K562 (cell line): ENCODE measurements around the gene SH3PXD2B. TPM values are rescaled to one million over a fixed set of nuclear protein-coding genes. Genes with fewer than 3 reads are reported as not detected.

Source experiments
- KAT2B ChIP-seq: IDR thresholded peaks from one replicate; pipeline ENCODE4 v1.6.1; 2012; ENCODE audit warnings: low read depth, mild to moderate bottlenecking, control low read depth, inconsistent platforms, low read length, moderate library complexity
- MBD2 ChIP-seq: sonication (generic); IDR thresholded peaks from 2 replicates; pipeline ENCODE4 v1.6.1; 2016; ENCODE audit warnings: low read depth, borderline replicate concordance
- NEUROD1 ChIP-seq: fragments of 150-350 bp; IDR thresholded peaks from 2 replicates; pipeline ENCODE4 v1.6.1; 2014; ENCODE audit warnings: borderline replicate concordance, low read length, low read depth; ENCODE audit not compliant: partially characterized antibody
- ZBTB1 ChIP-seq: sonication (generic); formaldehyde crosslinking; IDR thresholded peaks from 2 replicates; pipeline ENCODE4 v1.8.1; 2023; ENCODE audit warnings: missing genetic modification reagents, low read depth, mild to moderate bottlenecking, borderline replicate concordance
- polyA plus RNA-seq, 8 experiments: library from polyadenylated mRNA; depleted of rRNA in 4 of 8; stranded (reverse) in 5 of 8; unstranded in 3 of 8; fragments of >200 nt; fragmentation: Nextera tagmentation in 2 of 8; fragmentation: Illumina TruSeq in 1 of 8; extraction: Ambion mirVana in 2 of 8; extraction: Trizol in 1 of 8; gene quantifications; 2 replicates each; pipeline versions ENCODE4 v1.2.1 to v1.2.3, GENCODE V29; 2011 to 2014; ENCODE audit warnings: inconsistent platforms in 1 of 8, missing spikeins in 1 of 8
- total RNA-seq, 7 experiments: library from RNA; depleted of rRNA in 6 of 7; stranded (reverse); fragments of >200 nt in 6 of 7; fragmentation: Illumina TruSeq in 2 of 7; extraction: Trizol in 2 of 7; gene quantifications; 2 replicates each; pipeline versions ENCODE4 v1.2.1 to v1.2.3, GENCODE V29; 2011 to 2021; ENCODE audit warnings: low replicate concordance in 1 of 7
- TF ChIP-seq, protein P1 (sequence below): IDR thresholded peaks from 2 replicates; pipeline ENCODE4 v1.6.1; 2011; ENCODE audit not compliant: insufficient read length; ENCODE audit errors: extremely low read depth
- TF ChIP-seq, protein P2 (sequence below): fragments of 250-450 bp; sonication (Bioruptor Pico); IDR thresholded peaks from 2 replicates; pipeline ENCODE4 v1.4.0; 2020; ENCODE audit warnings: mild to moderate bottlenecking, moderate library complexity

The SH3PXD2B gene
- total and polyA plus RNA-seq, 9 of the 15 experiments (the other 6 are each of a cell fraction or from before 2014, with no cell fraction given) = 0.04 to 0.66 (median 0.19) TPM

DNA sequence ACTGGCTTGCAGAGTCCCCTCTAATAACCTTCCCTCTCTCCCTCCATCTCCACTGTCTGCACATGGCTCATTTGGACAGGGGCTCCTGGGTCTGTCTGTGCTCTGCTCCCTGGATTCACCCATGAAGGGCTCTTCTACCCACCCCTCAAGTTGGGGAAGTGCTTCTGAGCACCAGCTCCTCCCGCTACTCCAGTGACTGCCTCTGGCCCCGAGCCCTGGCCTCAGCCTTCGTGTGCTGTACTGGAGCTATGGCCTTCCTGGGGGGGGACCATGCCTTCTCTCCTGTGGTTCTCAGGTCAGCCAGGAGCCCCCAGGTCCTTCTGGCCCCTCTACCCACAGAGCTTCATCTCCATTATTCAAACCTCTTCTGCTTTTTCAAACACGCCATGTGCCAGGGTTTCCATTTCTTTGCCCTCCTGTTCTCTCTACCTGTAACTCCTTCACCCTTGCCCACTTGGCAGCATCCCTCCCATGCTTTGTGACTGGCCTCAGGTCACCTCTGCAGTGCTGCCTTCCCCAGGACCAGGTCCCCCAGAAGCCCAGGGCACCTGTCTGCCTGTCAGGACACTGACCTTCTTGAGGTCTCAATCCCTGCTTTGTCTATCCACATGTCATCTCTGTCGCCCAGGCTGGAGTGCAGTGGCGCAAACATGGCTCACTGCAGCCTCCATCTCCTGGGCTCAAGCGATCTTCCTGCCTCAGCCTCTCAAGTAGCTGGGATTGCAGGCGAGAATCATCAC is 9.5 kb downstream of the SH3PXD2B start (continued):
- TF ChIP-seq, protein P1, sequence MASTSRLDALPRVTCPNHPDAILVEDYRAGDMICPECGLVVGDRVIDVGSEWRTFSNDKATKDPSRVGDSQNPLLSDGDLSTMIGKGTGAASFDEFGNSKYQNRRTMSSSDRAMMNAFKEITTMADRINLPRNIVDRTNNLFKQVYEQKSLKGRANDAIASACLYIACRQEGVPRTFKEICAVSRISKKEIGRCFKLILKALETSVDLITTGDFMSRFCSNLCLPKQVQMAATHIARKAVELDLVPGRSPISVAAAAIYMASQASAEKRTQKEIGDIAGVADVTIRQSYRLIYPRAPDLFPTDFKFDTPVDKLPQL = no peak
- TF ChIP-seq, protein P2, sequence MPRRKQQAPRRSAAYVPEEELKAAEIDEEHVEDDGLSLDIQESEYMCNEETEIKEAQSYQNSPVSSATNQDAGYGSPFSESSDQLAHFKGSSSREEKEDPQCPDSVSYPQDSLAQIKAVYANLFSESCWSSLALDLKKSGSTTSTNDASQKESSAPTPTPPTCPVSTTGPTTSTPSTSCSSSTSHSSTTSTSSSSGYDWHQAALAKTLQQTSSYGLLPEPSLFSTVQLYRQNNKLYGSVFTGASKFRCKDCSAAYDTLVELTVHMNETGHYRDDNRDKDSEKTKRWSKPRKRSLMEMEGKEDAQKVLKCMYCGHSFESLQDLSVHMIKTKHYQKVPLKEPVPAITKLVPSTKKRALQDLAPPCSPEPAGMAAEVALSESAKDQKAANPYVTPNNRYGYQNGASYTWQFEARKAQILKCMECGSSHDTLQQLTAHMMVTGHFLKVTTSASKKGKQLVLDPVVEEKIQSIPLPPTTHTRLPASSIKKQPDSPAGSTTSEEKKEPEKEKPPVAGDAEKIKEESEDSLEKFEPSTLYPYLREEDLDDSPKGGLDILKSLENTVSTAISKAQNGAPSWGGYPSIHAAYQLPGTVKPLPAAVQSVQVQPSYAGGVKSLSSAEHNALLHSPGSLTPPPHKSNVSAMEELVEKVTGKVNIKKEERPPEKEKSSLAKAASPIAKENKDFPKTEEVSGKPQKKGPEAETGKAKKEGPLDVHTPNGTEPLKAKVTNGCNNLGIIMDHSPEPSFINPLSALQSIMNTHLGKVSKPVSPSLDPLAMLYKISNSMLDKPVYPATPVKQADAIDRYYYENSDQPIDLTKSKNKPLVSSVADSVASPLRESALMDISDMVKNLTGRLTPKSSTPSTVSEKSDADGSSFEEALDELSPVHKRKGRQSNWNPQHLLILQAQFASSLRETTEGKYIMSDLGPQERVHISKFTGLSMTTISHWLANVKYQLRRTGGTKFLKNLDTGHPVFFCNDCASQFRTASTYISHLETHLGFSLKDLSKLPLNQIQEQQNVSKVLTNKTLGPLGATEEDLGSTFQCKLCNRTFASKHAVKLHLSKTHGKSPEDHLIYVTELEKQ = no peak
- TF ChIP-seq MBD2 (no peak), ZBTB1 (CRISPR knock-in tag) (no peak), NEUROD1 (no peak), KAT2B (no peak)
